ENCODE results near the gene FAH.

The FAH gene

DNA sequence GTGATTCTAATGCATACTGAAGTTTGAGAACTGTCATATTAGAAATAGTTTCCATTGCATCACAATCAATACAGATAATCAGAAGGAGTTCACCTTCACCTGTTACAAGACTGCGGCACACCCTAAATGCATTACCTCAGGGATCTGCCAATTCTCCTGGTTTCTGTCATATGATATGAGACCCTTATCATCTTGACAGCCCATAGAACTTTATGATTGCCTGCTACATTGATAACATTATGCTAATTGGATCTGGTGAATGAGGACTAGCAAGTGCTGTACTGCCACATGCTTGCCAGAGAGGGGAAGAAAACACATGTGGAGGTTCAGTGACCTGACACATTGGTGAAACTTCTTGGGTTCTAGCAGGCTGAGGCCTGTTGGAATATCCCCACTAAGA lies 41.4 kb downstream of the FAH start:
- H3K4me3 ChIP-seq (ENCODE audit: low read length) = no peak overlapping the region
- no peak for TF ChIP-seq CTCF (conservative IDR thresholded peaks at IDR 0.05; ENCODE audit: low read length)
- no peak for DNase-seq (ENCODE audit: low read depth)

GRCh38 chr15:80194914-80195313 lies 42.1 kb downstream of the FAH start:
- H3K4me3 ChIP-seq (ENCODE audit: low read length) = no peak overlapping the region
- DNase-seq (ENCODE audit: low read depth) = no peak
- TF ChIP-seq CTCF (conservative IDR thresholded peaks at IDR 0.05; ENCODE audit: low read length) = no peak

DNA sequence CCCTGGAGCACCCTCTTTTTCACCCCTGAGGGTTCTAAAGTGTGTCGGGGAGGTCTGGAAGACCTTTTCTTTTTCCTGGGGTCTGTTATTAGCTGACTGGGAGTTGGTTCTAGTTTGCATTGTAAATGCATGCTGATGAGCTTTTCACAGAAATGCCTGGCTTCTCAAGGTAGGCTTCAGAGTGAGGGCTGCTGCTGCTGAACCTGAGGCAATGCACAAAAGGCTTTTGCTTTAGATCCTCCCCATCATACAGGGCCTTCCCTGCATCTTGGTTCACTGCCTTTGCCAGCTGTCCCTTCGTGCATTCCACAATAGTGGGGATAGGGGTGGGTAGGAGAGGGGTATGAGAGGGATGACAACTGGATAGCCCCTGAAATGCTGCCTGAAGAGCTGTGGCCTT lies 46.6 kb downstream of the FAH start:
- no peak for TF ChIP-seq CTCF (conservative IDR thresholded peaks at IDR 0.05; ENCODE audit: low read length)
- no peak for DNase-seq (ENCODE audit: low read depth)
- H3K4me3 ChIP-seq (ENCODE audit: low read length) = no peak overlapping the region

- no peak for DNase-seq (ENCODE audit: low read depth)
- H3K4me3 ChIP-seq (ENCODE audit: low read length) = no peak overlapping the region
- TF ChIP-seq CTCF (conservative IDR thresholded peaks at IDR 0.05; ENCODE audit: low read length) = no peak
Measured at GRCh38 chr15:80199869-80200268, 47.1 kb downstream of the FAH start.

DNA sequence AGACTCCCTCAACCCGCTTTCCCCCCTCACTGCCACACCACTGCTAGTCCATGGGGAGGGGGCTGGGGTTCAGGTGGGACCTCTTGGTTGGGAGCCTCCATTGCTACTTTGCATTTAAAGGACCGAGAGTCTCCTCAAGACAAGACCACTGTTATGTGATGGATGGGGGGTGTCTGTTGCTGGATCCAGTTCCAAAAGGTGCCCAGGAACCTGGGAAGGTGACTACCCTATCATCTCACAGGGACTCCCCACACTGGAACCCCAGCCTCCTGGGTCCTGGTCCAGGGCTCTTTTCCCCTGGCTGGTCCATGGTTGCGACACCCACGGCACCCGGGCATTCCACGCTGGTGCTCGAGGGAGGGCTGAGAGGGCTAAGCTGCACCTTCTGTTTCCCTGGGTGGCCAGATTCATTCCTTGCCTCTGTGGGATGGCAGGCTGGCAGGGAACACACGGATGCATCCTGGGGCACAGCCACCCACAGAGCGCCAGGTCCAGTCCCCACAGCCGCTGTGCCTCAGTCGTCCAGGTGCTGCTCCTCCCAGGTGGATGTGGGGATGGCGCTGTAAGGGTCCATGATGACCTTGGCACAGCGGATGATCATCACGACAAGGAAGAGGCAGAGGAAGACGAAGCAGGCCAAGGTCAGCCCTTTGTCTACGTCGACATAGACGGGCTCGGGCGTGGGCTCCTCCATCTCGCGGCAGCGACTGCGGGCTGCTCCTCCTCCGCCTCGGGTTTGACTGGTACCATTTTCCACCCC lies 48.6 kb downstream of the FAH start:
- no peak overlapping the region for H3K4me3 ChIP-seq (ENCODE audit: low read length)
- TF ChIP-seq CTCF (conservative IDR thresholded peaks at IDR 0.05; ENCODE audit: low read length) = no peak
- DNase-seq (ENCODE audit: low read depth) = no peak

GRCh38 chr15:80202016-80202315 lies 49.2 kb downstream of the FAH start:
- no peak for DNase-seq (ENCODE audit: low read depth)
- no peak overlapping the region for H3K4me3 ChIP-seq (ENCODE audit: low read length)
- TF ChIP-seq CTCF (conservative IDR thresholded peaks at IDR 0.05; ENCODE audit: low read length) = no peak

- DNase-seq (ENCODE audit: low read depth) = no peak
- no peak for TF ChIP-seq CTCF (conservative IDR thresholded peaks at IDR 0.05; ENCODE audit: low read length)
- no peak overlapping the region for H3K4me3 ChIP-seq (ENCODE audit: low read length)
Measured at GRCh38 chr15:80202641-80203360, 50.0 kb downstream of the FAH start.
